DOHH2 (cell line): ENCODE results near the gene PDCL2.

ENCODE experiments used
- H3F3A ChIP-seq: fragments of 200-600 bp; sonication (generic), shearing (Covaris generic); 2 replicates; pipeline ENCODE4 v1.6.0; 2016; ENCODE audit warnings: antibody characterized with exemption, mild to moderate bottlenecking; ENCODE audit not compliant: control insufficient read depth, insufficient read depth
- H3K27ac ChIP-seq: fragments of 200-600 bp; sonication (generic); 2 replicates; pipeline ENCODE4 v1.5.1; 2014; ENCODE audit warnings: low read depth, mild to moderate bottlenecking, low read length, moderate library complexity
- H3K27me3 ChIP-seq: fragments of 200-600 bp; sonication (generic); 2 replicates; pipeline ENCODE4 v1.6.1; 2014; ENCODE audit warnings: mild to moderate bottlenecking, low read length, mixed read lengths; ENCODE audit not compliant: control insufficient read depth
- H3K36me3 ChIP-seq: fragments of 200-600 bp; sonication (generic); 2 replicates; pipeline ENCODE4 v1.6.1; 2014; ENCODE audit warnings: mild to moderate bottlenecking, low read length, moderate library complexity, mixed read lengths; ENCODE audit not compliant: control insufficient read depth
- H3K4me1 ChIP-seq: fragments of 200-600 bp; sonication (generic); 2 replicates; pipeline ENCODE4 v1.6.1; 2014; ENCODE audit warnings: mild to moderate bottlenecking, low read length, mixed read lengths; ENCODE audit not compliant: control insufficient read depth
- H3K4me2 ChIP-seq: fragments of 200-600 bp; sonication (generic); 2 replicates; pipeline ENCODE4 v1.6.0; 2014; ENCODE audit warnings: mild to moderate bottlenecking, low read length, moderate library complexity
- H3K4me3 ChIP-seq: fragments of 200-600 bp; sonication (generic); 2 replicates; pipeline ENCODE4 v1.5.1; 2014; ENCODE audit warnings: mild to moderate bottlenecking, low read length, mixed read lengths
- H3K79me2 ChIP-seq: fragments of 200-600 bp; sonication (generic); 2 replicates; pipeline ENCODE4 v1.6.1; 2014; ENCODE audit warnings: mild to moderate bottlenecking, low read length, mixed read lengths; ENCODE audit not compliant: control insufficient read depth
- H3K9me2 ChIP-seq: fragments of 200-600 bp; sonication (generic); replicated peaks from 2 replicates; pipeline ENCODE4 v1.6.1; 2014; ENCODE audit warnings: mild to moderate bottlenecking, low read length, mixed read lengths; ENCODE audit not compliant: control insufficient read depth
- H3K9me3 ChIP-seq: fragments of 200-600 bp; sonication (generic); 2 replicates; pipeline ENCODE4 v1.6.1; 2014; ENCODE audit warnings: antibody characterized with exemption, low read length, mixed read lengths; ENCODE audit not compliant: control insufficient read depth, insufficient read depth
- H4K20me1 ChIP-seq: fragments of 200-600 bp; sonication (generic); 2 replicates; pipeline ENCODE4 v1.6.0; 2014; ENCODE audit warnings: low read depth, mild to moderate bottlenecking, antibody characterized with exemption, low read length, moderate library complexity; ENCODE audit not compliant: control insufficient read depth, insufficient read depth
- EZH2phosphoT487 ChIP-seq: fragments of 200-600 bp; sonication (generic); IDR thresholded peaks from 2 replicates; pipeline ENCODE4 v1.6.1; 2017; ENCODE audit warnings: borderline replicate concordance, mild to moderate bottlenecking, antibody characterized with exemption, low read length, moderate library complexity, mixed read lengths
- TF ChIP-seq, protein P1 (sequence below): fragments of 200-600 bp; sonication (generic); IDR thresholded peaks from one replicate; pipeline ENCODE4 v1.5.1; 2014; ENCODE audit warnings: antibody characterized with exemption, mild to moderate bottlenecking, low read depth, low read length; ENCODE audit not compliant: poor library complexity, severe bottlenecking

Gene PDCL2

DNA sequence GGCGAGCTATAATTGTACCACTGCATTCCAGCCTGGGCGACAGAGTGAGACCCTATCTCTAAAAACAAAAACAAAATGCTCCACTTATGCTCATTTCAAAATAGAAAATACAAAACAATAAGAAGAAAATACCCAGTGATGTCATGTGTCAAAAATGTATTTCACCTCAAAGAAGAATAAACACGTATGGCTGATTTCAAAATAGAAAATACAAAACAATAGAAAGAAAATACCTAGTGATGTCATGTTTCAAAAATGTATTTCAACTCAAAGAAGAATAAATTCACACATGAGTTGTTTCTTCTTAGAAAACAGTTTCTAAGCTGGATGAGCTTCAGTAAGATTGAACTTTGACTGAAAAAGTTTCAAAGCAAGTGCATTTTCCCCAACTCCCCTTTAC lies 20.3 kb upstream of the PDCL2 start:
- Histone ChIP-seq H3K36me3 (no peaks in the 10 kb centered on the region), H4K20me1 (no peaks in the 10 kb centered on the region), H3K27ac (no peak overlapping the region), H3K9me3 (no peaks in the 10 kb centered on the region), H3K9me2 (no peaks in the 10 kb centered on the region), H3K4me2 (no peak overlapping the region), H3K4me1 (no peaks in the 10 kb centered on the region), H3K79me2 (no peaks in the 10 kb centered on the region), H3K4me3 (no peak overlapping the region), H3F3A (no peaks in the 10 kb centered on the region), H3K27me3 (no peaks in the 10 kb centered on the region)
- TF ChIP-seq EZH2phosphoT487, result no peak
- TF ChIP-seq, protein P1, sequence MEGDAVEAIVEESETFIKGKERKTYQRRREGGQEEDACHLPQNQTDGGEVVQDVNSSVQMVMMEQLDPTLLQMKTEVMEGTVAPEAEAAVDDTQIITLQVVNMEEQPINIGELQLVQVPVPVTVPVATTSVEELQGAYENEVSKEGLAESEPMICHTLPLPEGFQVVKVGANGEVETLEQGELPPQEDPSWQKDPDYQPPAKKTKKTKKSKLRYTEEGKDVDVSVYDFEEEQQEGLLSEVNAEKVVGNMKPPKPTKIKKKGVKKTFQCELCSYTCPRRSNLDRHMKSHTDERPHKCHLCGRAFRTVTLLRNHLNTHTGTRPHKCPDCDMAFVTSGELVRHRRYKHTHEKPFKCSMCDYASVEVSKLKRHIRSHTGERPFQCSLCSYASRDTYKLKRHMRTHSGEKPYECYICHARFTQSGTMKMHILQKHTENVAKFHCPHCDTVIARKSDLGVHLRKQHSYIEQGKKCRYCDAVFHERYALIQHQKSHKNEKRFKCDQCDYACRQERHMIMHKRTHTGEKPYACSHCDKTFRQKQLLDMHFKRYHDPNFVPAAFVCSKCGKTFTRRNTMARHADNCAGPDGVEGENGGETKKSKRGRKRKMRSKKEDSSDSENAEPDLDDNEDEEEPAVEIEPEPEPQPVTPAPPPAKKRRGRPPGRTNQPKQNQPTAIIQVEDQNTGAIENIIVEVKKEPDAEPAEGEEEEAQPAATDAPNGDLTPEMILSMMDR, result no peak

DNA sequence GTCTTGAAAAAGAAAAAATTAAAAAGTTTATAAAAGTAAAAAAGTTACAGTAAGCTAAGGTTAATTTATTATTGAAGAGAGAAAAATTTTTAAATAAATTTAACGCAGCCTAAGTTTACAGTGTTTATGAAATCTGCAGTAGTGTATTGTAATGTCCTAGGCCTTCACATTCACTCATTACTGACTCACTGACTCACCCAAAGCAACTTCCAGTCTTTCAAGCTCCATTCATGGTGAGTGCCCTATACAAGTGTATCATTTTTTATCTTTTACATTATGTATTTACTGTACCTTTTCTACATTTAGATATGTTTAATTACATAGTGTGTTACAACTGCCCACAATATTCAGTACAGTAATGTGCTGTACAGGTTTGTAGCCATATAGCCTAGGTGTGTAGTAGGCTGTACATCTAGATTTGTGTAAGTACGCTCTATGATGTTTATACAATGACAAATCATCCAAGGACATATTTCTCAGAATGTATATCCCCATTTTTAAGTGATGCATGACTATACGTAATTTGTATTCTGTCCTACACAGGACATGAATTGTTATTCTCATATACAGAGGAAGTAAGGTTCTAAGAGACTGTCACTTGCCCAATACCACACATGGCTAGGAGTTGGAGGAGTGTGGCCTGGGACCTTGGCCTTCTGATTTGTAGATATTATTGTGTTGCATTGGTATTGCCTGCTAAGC lies 19.5 kb upstream of the PDCL2 start:
- Histone ChIP-seq H4K20me1 (no peaks in the 10 kb centered on the region), H3K9me3 (no peaks in the 10 kb centered on the region), H3K27ac (no peak overlapping the region), H3K27me3 (no peaks in the 10 kb centered on the region), H3K36me3 (no peaks in the 10 kb centered on the region), H3F3A (no peaks in the 10 kb centered on the region), H3K79me2 (no peaks in the 10 kb centered on the region), H3K4me3 (no peak overlapping the region), H3K4me2 (no peak overlapping the region), H3K4me1 (no peaks in the 10 kb centered on the region), H3K9me2 (no peaks in the 10 kb centered on the region)
- no peak for TF ChIP-seq EZH2phosphoT487
- TF ChIP-seq, protein P1, result no peak

DNA sequence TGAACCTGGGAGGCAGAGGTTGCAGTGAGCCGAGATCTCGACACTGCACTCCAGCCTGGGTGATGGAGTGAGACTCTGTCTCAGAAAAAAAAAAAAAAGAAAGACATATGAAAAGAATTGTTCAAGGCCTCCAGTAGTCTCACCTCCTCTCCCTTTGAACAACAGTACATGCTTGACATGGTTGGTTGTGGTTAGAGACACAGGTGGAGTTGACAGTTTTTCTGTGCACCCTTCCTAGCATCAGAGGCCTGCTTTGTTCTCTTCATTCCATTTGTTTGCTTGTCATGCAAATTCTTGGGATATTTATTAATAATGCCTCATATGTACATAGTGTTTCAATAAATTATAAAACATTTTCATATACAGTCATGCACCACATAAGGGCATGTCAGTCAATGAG lies 18.3 kb upstream of the PDCL2 start:
- Histone ChIP-seq H3K79me2 (no peaks in the 10 kb centered on the region), H3K27ac (no peak overlapping the region), H3K27me3 (no peaks in the 10 kb centered on the region), H3K4me3 (no peak overlapping the region), H3K9me2 (no peaks in the 10 kb centered on the region), H3K4me1 (no peaks in the 10 kb centered on the region), H3F3A (no peaks in the 10 kb centered on the region), H4K20me1 (no peaks in the 10 kb centered on the region), H3K9me3 (no peaks in the 10 kb centered on the region), H3K36me3 (no peaks in the 10 kb centered on the region), H3K4me2 (no peak overlapping the region)
- TF ChIP-seq EZH2phosphoT487, result no peak
- TF ChIP-seq, protein P1, result no peak
